ENCODE data around the gene SRSF9. TPM values are rescaled to one million over a fixed set of nuclear protein-coding genes. Genes with fewer than 3 reads are reported as not detected.
A peak's percentile ranks its signal among the peaks of the same experiment; 100 is the strongest.

SRSF9 gene
- total and polyA plus RNA-seq, 8 donors: 41.1 to 218 (median 102) TPM

- Histone ChIP-seq H3K4me1 (peaks cover 0 to 6% (median 3%) of the 10 kb centered on the region in 4 donors), H3K36me3 (peaks cover 0 to 14% (median 6%) of the 10 kb centered on the region in 4 donors), H3K4me3 (no peak overlapping the region), H3K27me3 (no peaks in the 10 kb centered on the region), H3K9me3 (no peaks in the 10 kb centered on the region), H3K27ac (no peak overlapping the region)
- TF ChIP-seq, protein P1, sequence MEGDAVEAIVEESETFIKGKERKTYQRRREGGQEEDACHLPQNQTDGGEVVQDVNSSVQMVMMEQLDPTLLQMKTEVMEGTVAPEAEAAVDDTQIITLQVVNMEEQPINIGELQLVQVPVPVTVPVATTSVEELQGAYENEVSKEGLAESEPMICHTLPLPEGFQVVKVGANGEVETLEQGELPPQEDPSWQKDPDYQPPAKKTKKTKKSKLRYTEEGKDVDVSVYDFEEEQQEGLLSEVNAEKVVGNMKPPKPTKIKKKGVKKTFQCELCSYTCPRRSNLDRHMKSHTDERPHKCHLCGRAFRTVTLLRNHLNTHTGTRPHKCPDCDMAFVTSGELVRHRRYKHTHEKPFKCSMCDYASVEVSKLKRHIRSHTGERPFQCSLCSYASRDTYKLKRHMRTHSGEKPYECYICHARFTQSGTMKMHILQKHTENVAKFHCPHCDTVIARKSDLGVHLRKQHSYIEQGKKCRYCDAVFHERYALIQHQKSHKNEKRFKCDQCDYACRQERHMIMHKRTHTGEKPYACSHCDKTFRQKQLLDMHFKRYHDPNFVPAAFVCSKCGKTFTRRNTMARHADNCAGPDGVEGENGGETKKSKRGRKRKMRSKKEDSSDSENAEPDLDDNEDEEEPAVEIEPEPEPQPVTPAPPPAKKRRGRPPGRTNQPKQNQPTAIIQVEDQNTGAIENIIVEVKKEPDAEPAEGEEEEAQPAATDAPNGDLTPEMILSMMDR (IDR thresholded peaks at IDR 0.05): no peak
- TF ChIP-seq POLR2AphosphoS5 (IDR thresholded peaks at IDR 0.05): no peak
- TF ChIP-seq EP300 (IDR thresholded peaks at IDR 0.05): no peak
- no peak for TF ChIP-seq POLR2A (IDR thresholded peaks at IDR 0.05)
- WGBS, 5 donors: 85 to 93% (median 90%) methylated on average over 1 of the region's 1 CpG
- intact Hi-C loops (cut with DNase I; ENCODE audit: low total_unique reads): no loop called here
- DNase-seq: no peak
Measured at GRCh38 chr12:120479458-120479857, 9.9 kb upstream of the SRSF9 start.

- Histone ChIP-seq H3K27me3 (no peaks in the 10 kb centered on the region), H3K9me3 (no peaks in the 10 kb centered on the region), H3K4me1 (peaks cover under 1 to 26% (median 8%) of the 10 kb centered on the region in 4 donors), H3K27ac (no peak overlapping the region), H3K4me3 (no peak overlapping the region), H3K36me3 (no peaks in the 10 kb centered on the region)
- 96 to 100% (median 98%) methylated on average over 1 of the region's 1 CpG for WGBS, 5 donors
- DNase-seq: no peak
- TF ChIP-seq POLR2AphosphoS5 (IDR thresholded peaks at IDR 0.05) (no peak), EP300 (IDR thresholded peaks at IDR 0.05) (no peak), POLR2A (IDR thresholded peaks at IDR 0.05) (no peak)
- TF ChIP-seq, protein P1 (IDR thresholded peaks at IDR 0.05): no peak
- intact Hi-C loops (cut with DNase I; ENCODE audit: low total_unique reads): no loop called here
Measured at GRCh38 chr12:120475643-120476042, 6.1 kb upstream of the SRSF9 start.

- peak in 1 of 2 donors; percentile 58 for DNase-seq
- 7 to 27% (median 12%) methylated on average over 2 of the region's 2 CpGs for WGBS, 5 donors
- H3K27ac ChIP-seq: no peak overlapping the region
- intact Hi-C loops (cut with DNase I; ENCODE audit: low total_unique reads): no loop called here
- H3K36me3 ChIP-seq: no peaks in the 10 kb centered on the region
- no peaks in the 10 kb centered on the region for H3K27me3 ChIP-seq
- H3K4me3 ChIP-seq: no peak overlapping the region
- peaks cover 8 to 35% (median 17%) of the 10 kb centered on the region in 4 donors for H3K4me1 ChIP-seq
- no peaks in the 10 kb centered on the region for H3K9me3 ChIP-seq
- TF ChIP-seq EP300 (IDR thresholded peaks at IDR 0.05) (no peak), POLR2AphosphoS5 (IDR thresholded peaks at IDR 0.05) (no peak), POLR2A (IDR thresholded peaks at IDR 0.05) (no peak)
- TF ChIP-seq, protein P1 (IDR thresholded peaks at IDR 0.05): no peak
Measured at GRCh38 chr12:120474616-120474960, 5.0 kb upstream of the SRSF9 start.

GRCh38 chr12:120473807-120474615 is 4.5 kb upstream of the SRSF9 start:
- peaks cover 8 to 35% (median 17%) of the 10 kb centered on the region in 4 donors for H3K4me1 ChIP-seq
- TF ChIP-seq EP300 (IDR thresholded peaks at IDR 0.05) (no peak), POLR2AphosphoS5 (IDR thresholded peaks at IDR 0.05) (no peak), POLR2A (IDR thresholded peaks at IDR 0.05) (no peak)
- TF ChIP-seq, protein P1 (IDR thresholded peaks at IDR 0.05): no peak
- no peak overlapping the region for H3K4me3 ChIP-seq
- no peak overlapping the region for H3K27ac ChIP-seq
- intact Hi-C loops (cut with DNase I; ENCODE audit: low total_unique reads): no loop called here
- WGBS, 5 donors: 67 to 71% (median 69%) methylated on average over 6 of the region's 6 CpGs
- no peak for DNase-seq
- H3K36me3 ChIP-seq: no peaks in the 10 kb centered on the region
- H3K9me3 ChIP-seq: no peaks in the 10 kb centered on the region
- no peaks in the 10 kb centered on the region for H3K27me3 ChIP-seq
